NCI-H82 treated with DMSO at 0.1 percent for 48 hours (cell line): Measurements from ENCODE around the gene ID1.
A peak's percentile ranks its signal among the peaks of the same experiment; 100 is the strongest.

ENCODE experiments used
- DNase-seq: peaks from one replicate; lab custom pipeline; 2025; ENCODE audit not compliant: unreplicated experiment; lab: John Stamatoyannopoulos, UW

The ID1 gene, protein sequence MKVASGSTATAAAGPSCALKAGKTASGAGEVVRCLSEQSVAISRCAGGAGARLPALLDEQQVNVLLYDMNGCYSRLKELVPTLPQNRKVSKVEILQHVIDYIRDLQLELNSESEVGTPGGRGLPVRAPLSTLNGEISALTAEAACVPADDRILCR

DNA sequence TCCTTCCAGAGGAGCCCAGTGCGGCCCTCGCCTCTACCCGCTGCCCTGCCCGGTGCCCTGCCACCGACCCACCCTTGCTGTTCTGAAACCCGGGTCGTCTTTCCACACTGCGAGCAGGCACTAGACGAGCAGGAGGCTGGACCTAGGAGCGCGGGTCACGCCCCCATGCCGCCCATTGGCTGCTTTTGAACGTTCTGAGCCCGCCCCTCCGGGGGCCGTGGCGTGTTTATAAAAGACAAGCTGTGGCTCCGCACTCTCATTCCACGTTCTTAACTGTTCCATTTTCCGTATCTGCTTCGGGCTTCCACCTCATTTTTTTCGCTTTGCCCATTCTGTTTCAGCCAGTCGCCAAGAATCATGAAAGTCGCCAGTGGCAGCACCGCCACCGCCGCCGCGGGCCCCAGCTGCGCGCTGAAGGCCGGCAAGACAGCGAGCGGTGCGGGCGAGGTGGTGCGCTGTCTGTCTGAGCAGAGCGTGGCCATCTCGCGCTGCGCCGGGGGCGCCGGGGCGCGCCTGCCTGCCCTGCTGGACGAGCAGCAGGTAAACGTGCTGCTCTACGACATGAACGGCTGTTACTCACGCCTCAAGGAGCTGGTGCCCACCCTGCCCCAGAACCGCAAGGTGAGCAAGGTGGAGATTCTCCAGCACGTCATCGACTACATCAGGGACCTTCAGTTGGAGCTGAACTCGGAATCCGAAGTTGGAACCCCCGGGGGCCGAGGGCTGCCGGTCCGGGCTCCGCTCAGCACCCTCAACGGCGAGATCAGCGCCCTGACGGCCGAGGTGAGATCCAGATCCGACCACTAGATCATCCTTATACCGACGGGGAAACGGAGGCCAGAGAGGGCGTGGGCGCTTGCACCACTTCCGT lies at the start of gene ID1:
Gene ID1, plus strand, starts transcription at position 259 of the 871 bp plus-strand sequence. Its CDS starts 99 bp downstream, at position 358.
- peak; percentile 93 for DNase-seq

DNA sequence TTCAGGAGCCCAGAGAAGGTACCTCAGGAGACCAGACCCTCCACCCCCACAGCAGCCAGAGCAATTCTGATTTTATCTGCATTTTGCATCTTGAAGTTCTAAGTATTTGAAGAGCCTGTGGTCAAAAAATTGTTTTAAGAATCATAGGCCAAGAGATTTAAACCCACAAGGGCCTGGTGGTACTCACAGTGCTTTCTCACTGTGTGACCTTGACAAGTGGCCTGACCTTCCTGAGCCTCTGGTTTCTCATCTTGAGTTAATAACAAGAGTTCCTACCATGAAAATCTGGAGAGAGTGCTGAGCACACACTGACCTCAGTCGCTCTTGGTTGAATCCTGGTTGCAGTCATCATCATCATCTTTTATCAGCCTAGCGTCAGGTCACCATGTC lies 45.4 kb upstream of the ID1 start:
- no peak for DNase-seq

DNA sequence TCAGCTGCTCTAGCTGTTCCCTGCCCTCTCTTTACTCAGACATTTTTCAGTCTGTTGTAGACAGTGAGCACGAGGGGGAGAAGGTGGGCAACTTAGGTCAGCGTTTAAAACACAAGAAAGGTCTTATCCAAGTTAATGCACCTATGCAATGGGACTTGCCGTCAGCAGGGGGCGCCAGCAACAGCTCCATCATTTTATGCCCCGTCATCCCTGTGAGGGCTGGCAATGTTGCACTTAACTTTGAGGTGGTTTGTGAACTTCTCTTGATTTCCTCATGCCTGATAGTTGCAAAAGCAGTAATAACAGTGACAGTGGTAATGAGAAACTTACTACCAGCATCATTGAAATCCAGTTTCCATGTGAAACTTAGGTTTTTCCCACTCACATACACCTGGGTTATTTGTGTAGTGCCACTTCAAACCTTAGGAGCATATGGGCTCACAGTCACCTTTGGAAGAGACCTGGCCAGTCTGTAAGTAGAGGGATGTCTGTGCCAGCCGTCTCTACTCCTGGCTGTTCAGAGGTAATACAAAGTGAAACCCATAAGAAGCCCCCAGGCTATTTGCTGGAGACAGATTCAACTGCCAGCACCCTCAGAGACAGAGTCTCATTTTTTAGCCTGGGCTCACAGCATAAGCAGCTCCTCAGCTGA lies 44.9 kb upstream of the ID1 start:
- peak; percentile 16 for DNase-seq

DNA sequence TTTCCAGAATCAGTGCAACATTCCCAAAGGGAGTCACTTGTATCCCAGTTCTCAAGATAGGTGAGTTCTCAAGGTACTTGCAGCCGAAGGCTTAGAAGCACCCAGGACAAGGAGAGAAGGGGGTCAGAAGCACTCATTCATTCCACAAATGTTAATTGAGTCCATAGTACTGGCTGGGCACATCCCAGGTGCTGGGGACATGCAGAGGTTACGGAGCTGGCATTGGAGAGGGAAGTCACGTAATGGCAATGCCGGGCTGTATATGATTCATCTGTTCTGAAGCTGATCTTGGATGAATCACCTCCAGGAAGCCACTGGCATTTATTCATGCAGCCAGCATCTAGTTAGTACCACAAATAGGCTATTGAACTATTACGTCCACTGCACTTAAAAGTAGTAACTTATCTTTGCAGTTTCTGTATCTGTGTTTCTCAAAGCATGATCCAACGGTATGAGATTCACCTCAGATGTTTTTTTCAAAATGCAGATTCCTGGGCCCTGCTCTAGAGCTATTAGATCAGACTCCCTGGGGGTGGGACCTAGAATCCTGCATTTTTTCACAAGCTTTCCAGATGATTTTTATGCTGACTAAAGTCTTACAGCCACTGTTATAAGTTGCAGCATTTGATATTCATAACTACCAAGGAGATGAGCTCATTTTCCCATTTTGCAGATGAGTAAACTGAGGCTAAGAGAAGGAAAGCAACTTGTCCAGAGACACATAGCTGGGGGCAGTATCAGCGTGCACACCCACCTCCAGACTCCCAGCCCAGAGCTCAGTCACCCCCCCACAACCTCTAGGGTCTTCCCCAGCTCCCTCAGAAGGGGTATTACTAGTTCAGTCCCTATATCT lies 44.1 kb upstream of the ID1 start:
- DNase-seq: no peak

DNA sequence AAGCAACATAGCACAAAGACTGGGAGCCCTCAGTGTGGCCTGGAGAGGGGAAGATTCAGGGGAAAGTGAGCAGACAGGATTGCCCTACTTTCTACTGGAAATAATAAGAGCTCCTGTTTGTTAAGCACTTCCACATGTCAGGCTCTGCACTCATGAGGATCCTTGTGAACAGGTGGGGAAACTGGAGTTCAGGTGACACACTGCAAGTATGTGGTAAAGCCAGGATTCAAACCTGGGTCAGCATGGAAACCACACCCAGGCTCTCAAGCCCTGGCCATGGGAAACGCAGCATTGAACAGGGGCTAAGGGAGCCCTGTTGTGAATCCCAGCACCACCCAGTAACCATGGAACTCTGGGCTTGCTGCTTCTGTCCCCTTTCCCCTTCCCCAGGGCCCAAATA lies 42.8 kb upstream of the ID1 start:
- no peak for DNase-seq

DNA sequence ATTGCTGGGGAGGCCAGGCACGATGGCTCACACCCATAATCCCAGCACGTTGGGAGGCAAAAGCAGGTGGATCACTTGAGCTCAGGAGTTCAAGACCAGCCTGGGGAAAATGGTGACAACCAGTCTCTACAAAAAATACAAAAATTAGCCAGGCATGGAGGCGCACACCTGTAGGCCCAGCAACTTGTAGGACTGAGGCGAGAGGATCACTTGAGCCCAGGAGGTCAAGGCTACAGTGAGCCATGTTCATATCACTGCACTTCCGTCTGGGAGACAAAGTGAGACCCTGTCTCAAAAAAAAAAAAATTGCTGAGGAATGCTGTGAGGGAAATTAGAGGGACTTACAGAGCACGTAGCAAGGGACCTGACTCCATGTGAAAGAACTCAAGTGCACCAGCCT lies 40.8 kb upstream of the ID1 start:
- no peak for DNase-seq

DNA sequence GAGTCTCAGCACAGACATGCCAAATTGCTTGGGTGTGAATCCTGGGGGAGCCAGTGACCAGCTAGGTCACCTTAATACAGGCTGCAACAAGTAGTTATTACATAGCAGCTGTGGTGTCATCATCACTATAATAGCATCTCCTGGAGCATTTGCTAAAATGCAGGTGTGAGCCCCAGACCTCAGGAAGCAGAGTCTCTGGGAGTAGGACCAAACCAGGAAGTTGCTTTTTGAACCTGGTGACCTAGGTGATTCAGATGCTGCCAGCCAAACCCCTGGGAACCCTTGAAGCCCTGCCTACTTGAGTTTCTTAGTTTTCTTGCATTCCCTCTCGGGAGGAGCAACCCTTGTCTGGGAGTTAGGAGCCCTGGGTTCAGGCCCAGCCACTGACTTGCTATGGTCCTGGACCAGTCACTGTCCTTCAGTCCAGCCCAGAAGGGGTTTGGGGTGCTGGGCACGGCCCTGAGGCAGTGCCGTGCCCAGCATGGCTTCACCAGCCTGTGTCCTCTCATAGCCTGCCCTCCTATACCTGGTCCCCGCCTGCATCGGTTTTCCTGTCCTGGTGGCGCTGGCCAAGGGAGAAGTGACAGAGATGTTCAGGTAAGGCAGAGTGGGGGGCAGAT lies 39.3 kb upstream of the ID1 start:
- DNase-seq: no peak

DNA sequence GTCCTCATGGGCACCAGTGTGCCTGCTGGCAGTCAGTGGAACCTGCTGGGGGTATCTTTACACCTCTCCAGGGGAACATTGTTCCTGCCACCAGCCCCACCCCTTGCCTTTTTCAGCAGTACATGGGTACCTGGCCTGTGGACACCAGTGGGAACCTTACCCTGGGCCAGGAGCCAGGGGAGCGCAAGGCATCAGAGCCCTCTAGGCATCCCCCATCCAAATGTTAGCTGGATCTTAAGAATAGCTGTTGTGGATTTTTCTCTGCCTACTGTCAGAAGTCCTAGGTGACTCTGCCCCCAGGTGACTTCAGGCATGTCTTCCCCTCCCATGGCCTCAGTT lies 38.8 kb upstream of the ID1 start:
- DNase-seq: no peak

DNA sequence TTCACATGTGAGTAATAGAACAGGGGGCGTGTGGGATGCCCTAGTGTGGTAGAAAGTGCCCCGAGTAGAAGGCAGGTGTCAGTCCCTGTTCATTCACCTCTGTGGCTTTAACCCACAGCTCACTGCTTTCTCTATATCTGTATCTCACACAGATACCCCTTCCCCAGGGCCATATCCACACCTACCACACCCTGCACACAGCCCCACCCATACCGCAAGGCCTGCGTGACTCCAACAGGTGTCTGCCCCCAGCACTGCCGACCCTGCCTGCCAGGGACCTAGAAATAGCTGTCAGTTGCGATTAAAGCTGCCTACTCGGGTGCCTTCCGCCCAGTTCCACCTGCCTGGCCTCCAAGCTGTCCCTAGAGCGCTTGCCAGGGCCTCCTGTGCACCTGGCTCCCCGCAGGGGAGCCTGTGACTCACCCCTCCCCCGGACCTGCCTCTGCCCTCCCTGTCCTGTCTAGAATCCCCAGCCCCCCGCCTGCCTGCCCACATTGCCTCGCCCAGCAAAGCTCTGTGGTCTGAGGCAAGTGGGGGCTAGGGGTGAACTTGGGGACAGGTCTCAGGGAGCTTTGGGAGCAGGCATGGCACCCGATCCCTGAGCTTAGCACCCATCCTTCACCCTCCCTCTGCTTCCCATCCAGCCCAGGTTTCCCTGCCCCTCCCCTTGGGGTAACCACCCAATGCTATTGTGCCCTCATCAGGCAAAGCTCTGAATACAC lies 38.3 kb upstream of the ID1 start:
- no peak for DNase-seq

DNA sequence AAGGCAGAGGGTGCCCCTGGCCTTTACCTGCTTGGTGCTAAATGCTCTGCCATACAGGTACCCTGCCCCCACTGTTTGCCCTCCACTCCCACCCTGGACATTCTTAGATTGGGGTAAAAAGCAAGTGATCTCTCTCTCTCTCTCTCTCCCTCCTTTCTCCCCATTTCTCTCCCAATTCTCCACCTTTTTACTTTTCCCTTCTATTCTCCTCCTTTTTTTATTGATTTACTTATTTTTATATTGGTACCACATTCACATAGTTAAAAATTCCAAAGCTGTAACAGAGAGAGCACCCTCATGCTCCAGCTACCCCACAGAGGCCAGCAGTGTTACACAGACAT lies 37.7 kb upstream of the ID1 start:
- DNase-seq: no peak

DNA sequence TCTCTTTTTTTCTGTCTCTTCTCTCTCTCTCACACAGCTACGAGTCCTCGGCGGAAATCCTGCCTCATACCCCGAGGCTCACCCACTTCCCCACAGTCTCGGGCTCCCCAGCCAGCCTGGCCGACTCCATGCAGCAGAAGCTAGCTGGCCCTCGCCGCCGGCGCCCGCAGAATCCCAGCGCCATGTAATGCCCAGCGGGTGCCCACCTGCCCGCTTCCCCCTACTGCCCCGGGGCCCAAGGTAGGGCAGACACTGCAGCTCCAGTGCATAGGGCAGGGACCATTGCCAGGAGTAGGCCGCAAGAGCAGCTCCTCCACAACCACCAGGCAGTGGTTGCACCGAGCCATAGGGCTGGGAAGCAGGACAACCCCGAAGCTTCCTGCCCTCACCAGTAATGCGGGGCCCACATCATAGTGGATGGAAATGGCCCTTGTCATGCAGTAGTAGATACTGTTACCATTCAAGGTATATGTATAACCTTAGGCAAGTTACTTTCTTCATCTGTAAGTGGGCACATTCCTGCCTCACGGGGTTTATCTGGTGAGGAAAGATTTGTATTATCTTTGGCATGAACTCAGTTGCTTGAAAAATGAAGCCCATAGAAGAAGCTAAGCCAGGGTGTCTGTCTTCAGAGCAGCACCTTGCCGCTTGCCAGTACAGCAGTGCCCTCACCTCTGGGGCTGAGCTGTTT lies 36.9 kb upstream of the ID1 start:
- DNase-seq: no peak

DNA sequence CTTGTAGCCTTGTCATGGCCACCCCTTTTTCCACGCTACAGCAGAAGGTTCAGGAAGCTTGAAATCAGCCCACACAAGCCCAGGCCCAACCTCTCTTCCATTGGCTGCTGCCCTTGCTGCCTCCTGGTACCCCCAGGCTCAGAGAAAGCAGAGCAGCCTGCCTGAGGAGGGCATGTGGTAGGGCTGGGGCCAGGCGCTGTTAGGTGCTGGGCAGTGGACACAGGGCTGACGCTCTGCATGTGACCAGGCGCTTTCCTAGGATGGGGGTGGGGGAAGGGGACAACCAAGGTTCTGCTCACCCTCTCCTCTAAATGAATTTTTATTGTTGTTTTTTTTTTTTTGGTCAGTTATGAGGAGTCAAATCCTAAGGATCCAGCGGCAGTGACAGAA lies 36.3 kb upstream of the ID1 start:
- DNase-seq: no peak

DNA sequence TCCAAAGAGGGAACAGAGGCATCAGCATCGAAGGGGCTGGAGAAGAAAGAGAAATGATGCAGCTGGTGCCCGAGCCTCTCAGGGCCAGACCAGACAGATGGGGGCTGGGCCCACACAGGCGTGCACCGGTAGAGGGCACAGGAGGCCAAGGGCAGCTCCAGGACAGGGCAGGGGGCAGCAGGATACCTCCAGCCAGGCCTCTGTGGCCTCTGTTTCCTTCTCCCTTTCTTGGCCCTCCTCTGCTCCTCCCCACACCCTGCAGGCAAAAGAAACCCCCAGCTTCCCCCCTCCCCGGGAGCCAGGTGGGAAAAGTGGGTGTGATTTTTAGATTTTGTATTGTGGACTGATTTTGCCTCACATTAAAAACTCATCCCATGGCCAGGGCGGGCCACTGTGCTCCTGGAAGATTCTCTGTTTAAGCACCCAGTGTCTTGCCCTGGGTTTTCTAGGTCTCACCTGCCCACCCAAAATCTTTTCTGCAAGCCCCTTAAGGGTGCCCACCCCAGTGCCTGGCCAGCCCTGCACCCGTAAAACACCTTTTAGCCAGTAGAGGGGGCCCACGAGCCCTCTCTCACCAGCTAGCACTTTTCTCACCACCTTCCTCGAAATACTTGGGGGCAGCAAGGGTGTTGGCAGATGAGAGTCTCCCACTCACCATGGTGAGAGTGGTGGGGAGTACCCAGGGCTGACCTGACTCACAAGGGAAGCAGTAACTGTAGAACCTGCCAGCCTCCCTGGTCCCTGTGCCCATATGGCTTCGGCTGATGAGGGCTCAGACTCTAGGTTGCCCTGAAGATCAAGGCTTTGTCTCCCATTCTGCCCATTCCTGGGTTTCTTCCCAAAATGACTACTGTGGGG lies 35.7 kb upstream of the ID1 start:
- DNase-seq: no peak

DNA sequence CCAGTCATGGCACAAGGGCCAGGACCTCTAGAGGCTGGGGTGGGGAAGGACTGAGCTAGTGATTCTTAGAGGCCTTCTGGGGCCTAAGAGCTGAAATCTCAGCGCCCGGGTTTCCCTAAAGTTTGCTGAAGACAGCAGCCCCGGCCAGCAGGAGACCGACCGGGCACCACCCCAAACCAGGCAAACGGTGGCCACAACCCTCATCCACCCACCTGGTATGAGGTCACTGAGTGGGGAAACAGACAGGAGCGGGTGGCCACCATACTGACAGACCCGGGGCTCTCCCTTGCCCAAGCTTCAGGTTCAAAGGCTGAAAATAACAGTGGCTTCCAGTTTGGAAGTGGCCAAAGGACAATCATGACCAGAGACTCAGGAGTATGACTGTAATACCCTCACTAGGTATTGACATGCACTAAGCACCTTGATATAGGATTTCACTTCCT lies 35.0 kb upstream of the ID1 start:
- DNase-seq: no peak

DNA sequence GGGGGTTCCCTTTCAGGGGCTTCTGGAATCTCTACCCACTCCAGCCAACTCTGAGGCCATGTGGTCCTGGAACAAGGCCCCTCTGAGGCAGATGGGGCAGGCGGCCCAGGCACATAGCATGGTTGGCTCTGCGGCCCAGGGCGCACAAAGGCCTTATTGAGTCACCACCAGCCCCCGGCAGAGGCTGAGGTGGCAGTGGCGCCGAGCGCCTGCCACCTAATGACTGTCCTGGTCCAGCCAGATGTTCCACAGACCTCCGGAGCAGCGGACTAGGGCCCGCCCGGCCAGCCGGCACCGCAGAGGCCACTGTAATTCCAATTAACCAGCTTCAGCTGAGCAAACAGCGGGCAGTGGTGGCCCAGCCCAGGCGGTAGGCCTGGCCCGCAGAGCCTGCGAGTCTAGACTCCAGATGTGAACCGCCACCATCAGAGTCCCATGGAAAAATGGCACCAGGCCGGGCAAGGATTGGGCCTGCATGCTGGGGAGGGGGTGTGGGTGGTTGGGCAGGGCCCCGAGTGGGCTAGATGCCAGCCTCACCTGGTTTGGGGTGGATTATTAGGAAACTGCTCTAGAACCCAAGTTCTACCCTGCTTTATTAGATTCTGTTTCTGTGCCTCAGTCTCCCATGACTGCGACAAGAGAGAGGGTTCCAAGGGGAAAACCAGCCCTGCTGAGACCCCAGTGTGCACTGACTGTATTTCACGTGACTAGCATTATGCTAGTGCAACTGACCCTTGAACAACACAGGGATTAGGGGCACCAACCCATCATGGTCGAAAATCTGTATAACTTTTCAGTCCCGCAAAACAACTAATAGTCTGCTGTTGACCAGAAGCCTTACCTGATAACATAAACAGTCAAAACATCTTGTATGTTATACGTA lies 34.1 kb upstream of the ID1 start:
- DNase-seq: no peak

DNA sequence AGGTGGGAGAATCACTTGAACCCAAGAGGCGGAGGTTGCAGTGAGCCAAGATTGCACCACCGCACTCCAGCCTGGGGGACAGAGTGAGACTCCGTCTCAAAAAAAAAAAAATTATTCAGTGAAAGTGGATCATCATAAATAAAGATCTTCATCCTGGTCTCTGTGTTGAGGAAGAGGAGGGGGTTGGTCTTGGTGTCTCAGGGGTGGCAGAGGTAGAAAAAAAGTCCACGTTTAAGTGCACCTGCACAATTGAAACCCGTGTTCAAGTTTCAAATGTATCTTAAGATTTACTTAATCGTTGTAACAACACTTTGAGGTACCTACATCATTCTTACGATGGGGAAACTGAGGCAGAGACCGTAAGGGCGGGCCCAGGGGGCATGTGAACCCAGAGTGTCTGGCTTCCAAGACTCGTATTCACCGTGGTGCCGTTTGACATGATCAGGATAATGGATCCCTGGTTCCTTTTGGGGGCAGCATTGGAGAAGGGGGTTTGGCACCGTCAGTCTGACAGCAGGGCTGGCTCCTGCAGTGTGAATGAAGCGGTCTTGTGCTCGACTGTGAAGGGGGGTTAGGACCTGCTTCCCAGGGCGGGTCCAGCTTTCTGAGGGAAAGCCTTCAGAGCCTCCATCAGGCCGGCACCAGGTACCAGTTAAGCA lies 32.9 kb upstream of the ID1 start:
- DNase-seq: peak; percentile 56
